Stomach (tissue), 9 donors: Measurements from ENCODE around the gene RGS7. TPM values are rescaled to one million over a fixed set of nuclear protein-coding genes. Genes with fewer than 3 reads are reported as not detected.

Experiments used
- DNase-seq, 2 donors: peaks; one replicate each; pipeline versions ENCODE4 v3.0.0 to v3.0.0-alpha.2; 2013 to 2019
- H3K27ac ChIP-seq, 5 donors: fragments of 200-600 bp in 4 of 5; sonication (generic) in 4 of 5; one replicate each; pipeline ENCODE4 v1.5.1; 2013 to 2019; ENCODE audit warnings: mild to moderate bottlenecking in 1 of 5, moderate library complexity in 1 of 5
- H3K27me3 ChIP-seq, 3 donors: fragments of 200-600 bp; sonication (generic); one replicate each; pipeline ENCODE4 v1.5.1; 2017 to 2019; ENCODE audit warnings: mixed run types in 1 of 3
- H3K36me3 ChIP-seq, 4 donors: fragments of 200-600 bp; sonication (generic); 1 replicate in 3 of 4; 2 replicates in 1 of 4; pipeline ENCODE4 v1.5.1; 2016 to 2019
- H3K4me1 ChIP-seq, 4 donors: fragments of 200-600 bp; sonication (generic); one replicate each; pipeline ENCODE4 v1.5.1; 2016 to 2019
- H3K4me3 ChIP-seq, 4 donors: fragments of 200-600 bp; sonication (generic) in 3 of 4; one replicate each; pipeline ENCODE4 v1.5.1; 2016 to 2019; ENCODE audit warnings: mild to moderate bottlenecking in 1 of 4
- H3K9me3 ChIP-seq, 4 donors: fragments of 200-600 bp; sonication (generic); one replicate each; pipeline ENCODE4 v1.5.1; 2016 to 2019
- CTCF ChIP-seq, 7 experiments: fragments of 450-650 bp in 4 of 7; fragments of 200-600 bp in 3 of 7; sonication (generic) in 3 of 7; IDR thresholded peaks; one replicate each; pipeline ENCODE4 v1.5.1; 2016 to 2019; ENCODE audit warnings: antibody characterized with exemption in 7 of 7, control low read depth in 2 of 7, mild to moderate bottlenecking in 1 of 7
- EP300 ChIP-seq: sonication (generic); formaldehyde crosslinking; IDR thresholded peaks from one replicate; pipeline ENCODE4 v1.6.1; 2017; ENCODE audit warnings: antibody characterized with exemption
- POLR2A ChIP-seq, 4 donors: fragments of 450-650 bp; IDR thresholded peaks; one replicate each; pipeline ENCODE4 v1.6.1; 2016; ENCODE audit warnings: antibody characterized with exemption in 4 of 4, control low read depth in 2 of 4, mild to moderate bottlenecking in 1 of 4, moderate library complexity in 1 of 4
- POLR2AphosphoS5 ChIP-seq, 3 donors: sonication (generic); formaldehyde crosslinking; IDR thresholded peaks; one replicate each; pipeline ENCODE4 v1.6.1; 2016; ENCODE audit warnings: antibody characterized with exemption in 3 of 3
- WGBS, 5 donors: extraction: QIAGEN DNeasy Blood & Tissue Kit in 3 of 5; methylation state at CpG; one replicate each; pipeline versions ENCODE4 v1.1.5 to v1.1.7; 2013 to 2018; 5-methylcytosine and 5-hydroxymethylcytosine counted together
- intact Hi-C: fragments of 100-400 bp; cut with DNase I; formaldehyde crosslinking; loops from one replicate; pipeline ENCODE4 v1.15.1; 2023; ENCODE audit warnings: low total_unique reads
- polyA plus RNA-seq, 3 donors: library from polyadenylated mRNA; stranded (reverse); fragments of 200-250 nt; gene quantifications; one replicate each; pipeline ENCODE4 v1.2.3, GENCODE V29; 2013
- total RNA-seq, 5 donors: library from RNA; depleted of rRNA; stranded (reverse); fragments of >200 nt; gene quantifications; one replicate each; pipeline versions ENCODE4 v1.1.0 to v1.2.3, GENCODE V29; 2014 to 2016
- donor health status: healthy with polysubstance abuse.
- donor health status: Bipolar disorder and iron deficiency.
- donor health status: healthy.

RGS7 gene
- total and polyA plus RNA-seq, 8 donors, result 0.23 to 2.9 (median 1.9) TPM; not detected in 2

DNA sequence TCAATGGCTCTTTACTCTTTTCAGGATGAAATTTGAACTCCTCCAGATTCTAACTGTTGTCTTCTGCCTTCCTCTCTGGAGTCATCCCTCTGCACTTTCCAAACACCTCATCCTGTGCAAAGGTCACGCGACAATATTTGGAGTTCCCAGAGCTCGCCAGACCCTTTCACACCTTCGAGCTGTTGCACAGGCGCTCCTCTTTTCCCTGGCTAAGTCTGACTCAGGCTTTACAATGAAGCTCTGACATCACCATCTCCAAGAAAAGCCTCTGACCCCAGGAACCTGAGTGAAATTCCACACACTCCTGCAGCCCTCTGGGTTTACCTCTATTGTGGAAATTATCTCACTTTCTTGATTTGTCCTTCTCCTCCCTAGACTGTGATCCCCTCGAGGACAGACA, 270.3 kb downstream of the RGS7 start:
- Histone ChIP-seq H3K4me3 (no peak overlapping the region), H3K27ac (no peak overlapping the region), H3K9me3 (no peaks in the 10 kb centered on the region), H3K36me3 (no peaks in the 10 kb centered on the region), H3K27me3 (no peaks in the 10 kb centered on the region), H3K4me1 (no peaks in the 10 kb centered on the region)
- intact Hi-C loops, result no loop called here
- no peak for DNase-seq
- 82 to 89% (median 86%) methylated on average over 6 of the region's 6 CpGs for WGBS, 5 donors
- no peak for TF ChIP-seq POLR2AphosphoS5 (IDR thresholded peaks at IDR 0.05)

- no peaks in the 10 kb centered on the region for H3K9me3 ChIP-seq
- intact Hi-C loops, result no loop called here
- DNase-seq, result no peak
- no peaks in the 10 kb centered on the region for H3K27me3 ChIP-seq
- H3K4me3 ChIP-seq, result no peak overlapping the region
- no peak for TF ChIP-seq EP300
- TF ChIP-seq POLR2AphosphoS5 (IDR thresholded peaks at IDR 0.05), result no peak
- no peak for TF ChIP-seq CTCF (IDR thresholded peaks at IDR 0.05)
- TF ChIP-seq POLR2A (IDR thresholded peaks at IDR 0.05), result no peak
- no peaks in the 10 kb centered on the region for H3K4me1 ChIP-seq
- no peak overlapping the region for H3K27ac ChIP-seq
- WGBS, 5 donors, result 90 to 97% (median 92%) methylated on average over 3 of the region's 3 CpGs
- H3K36me3 ChIP-seq, result no peaks in the 10 kb centered on the region
Observed at GRCh38 chr1:241083285-241083684, 273.7 kb downstream of the RGS7 start.

- intact Hi-C loops, result no loop called here
- 42 to 66% (median 63%) methylated on average over 2 of the region's 2 CpGs for WGBS, 5 donors
- TF ChIP-seq POLR2A (IDR thresholded peaks at IDR 0.05), result no peak
- TF ChIP-seq POLR2AphosphoS5 (IDR thresholded peaks at IDR 0.05), result no peak
- no peak for TF ChIP-seq CTCF (IDR thresholded peaks at IDR 0.05)
- no peak for TF ChIP-seq EP300
- H3K4me1 ChIP-seq, result no peaks in the 10 kb centered on the region
- H3K9me3 ChIP-seq, result no peaks in the 10 kb centered on the region
- no peaks in the 10 kb centered on the region for H3K27me3 ChIP-seq
- no peak for DNase-seq
- H3K4me3 ChIP-seq, result no peak overlapping the region
- H3K36me3 ChIP-seq, result no peaks in the 10 kb centered on the region
- no peak overlapping the region for H3K27ac ChIP-seq
Observed at GRCh38 chr1:241081473-241081872, 275.5 kb downstream of the RGS7 start.

DNA sequence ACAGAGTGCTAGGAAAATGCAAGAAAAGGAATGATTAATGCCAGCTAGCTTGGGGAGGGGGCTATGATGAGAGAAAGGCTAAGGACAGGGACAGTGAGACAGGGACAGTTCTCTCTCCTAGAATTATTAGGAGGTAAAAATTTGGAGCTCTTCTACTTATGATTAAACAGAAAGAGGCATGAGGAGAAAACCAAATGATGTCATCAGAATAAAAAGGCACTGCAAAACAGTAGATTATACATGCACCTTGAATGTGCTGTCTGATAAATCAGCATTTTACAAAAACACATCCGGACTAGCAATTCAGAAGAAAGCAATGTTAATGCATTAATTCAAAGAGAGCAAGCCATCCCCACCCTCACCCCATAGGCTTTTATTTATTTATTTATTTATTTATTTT, 277.5 kb downstream of the RGS7 start:
- Histone ChIP-seq H3K27me3 (no peaks in the 10 kb centered on the region), H3K9me3 (no peaks in the 10 kb centered on the region), H3K36me3 (no peaks in the 10 kb centered on the region), H3K4me1 (no peaks in the 10 kb centered on the region), H3K4me3 (no peak overlapping the region), H3K27ac (no peak overlapping the region)
- WGBS, 5 donors, result 85 to 100% (median 90%) methylated on average over 1 of the region's 1 CpG
- TF ChIP-seq POLR2AphosphoS5 (IDR thresholded peaks at IDR 0.05) (no peak), POLR2A (IDR thresholded peaks at IDR 0.05) (no peak), CTCF (IDR thresholded peaks at IDR 0.05) (no peak), EP300 (no peak)
- DNase-seq, result no peak
- intact Hi-C loops, result no loop called here

GRCh38 chr1:241079047-241079446, 278.0 kb downstream of the RGS7 start:
- Histone ChIP-seq H3K4me3 (no peak overlapping the region), H3K27ac (no peak overlapping the region), H3K4me1 (no peaks in the 10 kb centered on the region), H3K9me3 (no peaks in the 10 kb centered on the region), H3K27me3 (no peaks in the 10 kb centered on the region), H3K36me3 (no peaks in the 10 kb centered on the region)
- TF ChIP-seq POLR2A (IDR thresholded peaks at IDR 0.05) (no peak), POLR2AphosphoS5 (IDR thresholded peaks at IDR 0.05) (no peak), CTCF (IDR thresholded peaks at IDR 0.05) (no peak), EP300 (no peak)
- no peak for DNase-seq
- intact Hi-C loops, result no loop called here
- WGBS, 5 donors, result 44 to 62% (median 52%) methylated on average over 8 of the region's 8 CpGs
